Measurements from ENCODE around the gene RFLNA. TPM values are rescaled to one million over a fixed set of nuclear protein-coding genes. Genes with fewer than 3 reads are reported as not detected.
"Not testable (repeated sequence)": the region's sequence is repeated elsewhere in the genome, so short reads cannot be mapped to it uniquely, and the experiment has no call there.

RFLNA gene
- total RNA-seq, 1 experiment from 2014 or later, result 17.8 TPM

DNA sequence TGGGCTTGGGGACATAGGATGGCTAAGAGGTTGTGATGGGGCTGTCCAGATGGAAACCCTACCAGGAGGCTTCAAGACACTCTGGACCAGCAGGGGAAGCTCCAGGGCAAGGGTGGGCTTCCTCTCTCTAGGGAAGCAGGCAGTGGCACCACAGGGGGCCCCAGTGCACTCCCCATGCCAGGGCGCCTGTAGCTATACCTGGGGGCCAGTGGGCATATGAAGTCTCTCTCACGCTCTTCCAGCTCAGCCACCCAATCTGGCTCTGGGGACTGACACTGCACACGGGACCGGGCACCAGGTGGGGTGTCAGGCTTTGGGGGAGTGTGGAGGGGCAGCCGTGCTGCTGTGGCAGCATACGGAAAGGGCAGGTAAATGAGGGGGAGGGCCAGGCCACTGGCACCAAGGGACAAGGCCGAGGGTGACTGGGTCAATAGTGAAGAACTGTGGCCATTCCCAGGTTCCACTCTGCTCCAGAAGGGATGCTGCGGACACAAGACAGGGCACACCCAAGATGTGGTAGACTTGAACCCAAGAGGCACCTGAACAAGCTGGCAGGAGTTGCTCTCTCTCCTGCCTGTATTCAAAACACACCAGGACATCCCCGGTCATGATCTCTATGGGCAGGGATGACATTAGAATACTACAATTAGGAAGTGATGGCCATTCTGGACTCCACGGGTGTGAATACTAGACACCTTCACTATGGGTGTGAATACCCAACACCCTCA lies 27.5 kb downstream of the RFLNA start:
- no peak overlapping the region for H3K4me3 ChIP-seq
- no peaks in the 10 kb centered on the region for H3K27me3 ChIP-seq
- H3K9me3 ChIP-seq, result peaks cover 7% of the 10 kb centered on the region
- no peak for DNase-seq
- H3K36me3 ChIP-seq, result peaks cover 30% of the 10 kb centered on the region

GRCh38 chr12:124322999-124323328 lies 28.1 kb downstream of the RFLNA start:
- H3K27me3 ChIP-seq, DNase-seq, H3K4me3 ChIP-seq, H3K9me3 ChIP-seq: not testable (repeated sequence)
- peaks cover 31% of the 10 kb centered on the region for H3K36me3 ChIP-seq

DNA sequence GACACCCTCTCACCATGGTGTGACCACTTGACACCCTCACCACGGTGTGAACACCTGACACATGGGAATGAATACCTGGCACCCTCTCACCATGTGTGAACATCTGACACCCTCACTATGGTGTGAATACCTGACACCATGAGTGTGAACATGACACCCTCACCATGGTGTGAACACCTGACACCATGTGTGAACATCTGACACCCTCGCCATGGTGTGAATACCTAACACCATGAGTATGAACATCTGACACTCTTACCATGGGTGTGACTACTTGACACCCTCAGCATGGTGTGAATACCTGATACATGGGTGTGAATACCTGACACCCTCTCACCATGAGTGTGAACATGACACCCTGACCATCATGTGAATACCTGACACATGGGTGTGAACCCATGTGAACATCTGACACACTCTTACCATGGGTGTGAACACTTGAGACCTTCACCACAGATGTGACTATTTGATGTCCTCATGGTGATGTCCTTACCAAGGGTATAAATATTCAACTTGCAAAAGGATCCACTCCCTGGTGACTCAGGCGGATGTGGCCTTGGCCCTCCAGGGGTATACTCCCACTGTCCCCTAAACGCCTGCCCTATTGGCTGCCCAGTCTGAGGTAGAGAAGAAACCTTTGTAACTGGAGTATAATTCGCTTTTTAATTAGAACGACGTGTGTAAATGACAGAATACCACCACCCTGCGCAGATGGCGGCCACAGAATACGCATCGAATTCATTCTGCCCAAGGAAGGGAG lies 29.1 kb downstream of the RFLNA start:
- Histone ChIP-seq H3K9me3 (peaks cover 7% of the 10 kb centered on the region), H3K27me3 (no peaks in the 10 kb centered on the region), H3K4me3 (no peak overlapping the region), H3K36me3 (peaks cover 32% of the 10 kb centered on the region)
- DNase-seq, result no peak

DNA sequence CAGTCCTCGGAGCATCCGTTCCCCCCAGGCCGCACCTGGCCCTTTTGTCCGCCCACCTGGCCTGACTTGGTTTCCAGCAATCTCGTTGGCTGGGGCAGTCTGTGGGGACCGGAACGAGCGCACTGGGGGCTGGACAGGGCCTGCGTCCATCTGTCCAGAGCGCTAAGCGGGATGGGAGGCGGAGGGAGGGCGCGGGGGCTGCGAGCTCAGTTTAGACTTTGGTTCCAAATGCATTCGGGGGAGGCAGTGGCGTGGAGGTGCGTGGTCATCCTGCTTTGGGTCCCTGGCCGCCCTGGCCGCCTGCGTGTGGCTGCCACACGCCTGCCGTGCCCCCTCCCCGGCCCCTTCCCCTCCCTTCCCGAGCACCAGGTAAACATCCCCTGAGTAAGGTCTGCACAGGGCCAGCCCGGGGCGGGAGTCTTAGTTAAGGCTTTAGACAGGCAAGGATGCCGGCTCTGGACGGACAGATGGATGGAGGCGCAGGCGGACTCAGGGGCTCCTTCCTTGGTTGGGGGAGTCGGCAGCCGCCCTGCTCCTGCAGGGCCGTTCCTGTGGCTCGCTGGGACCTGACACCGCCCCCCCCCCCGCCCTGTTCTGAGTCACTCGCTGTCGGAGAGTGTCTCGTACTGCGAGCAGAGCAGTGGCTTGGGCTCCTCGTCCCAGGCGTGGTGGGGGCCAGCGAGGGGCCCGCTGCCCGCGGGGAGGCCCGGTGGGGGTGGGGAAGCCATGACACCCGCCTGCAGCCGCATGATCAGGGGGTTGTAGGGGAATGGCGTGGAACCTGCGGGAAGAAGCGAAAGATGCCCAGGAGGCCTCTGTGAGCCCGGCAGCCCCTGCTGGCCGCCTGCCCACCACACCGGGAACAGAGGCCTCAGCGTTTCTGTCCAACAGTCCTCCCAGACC lies 30.2 kb downstream of the RFLNA start:
- no peaks in the 10 kb centered on the region for H3K27me3 ChIP-seq
- H3K9me3 ChIP-seq, result peaks cover 7% of the 10 kb centered on the region
- H3K4me3 ChIP-seq, result no peak overlapping the region
- H3K36me3 ChIP-seq, result peaks cover 37% of the 10 kb centered on the region
- no peak for DNase-seq

DNA sequence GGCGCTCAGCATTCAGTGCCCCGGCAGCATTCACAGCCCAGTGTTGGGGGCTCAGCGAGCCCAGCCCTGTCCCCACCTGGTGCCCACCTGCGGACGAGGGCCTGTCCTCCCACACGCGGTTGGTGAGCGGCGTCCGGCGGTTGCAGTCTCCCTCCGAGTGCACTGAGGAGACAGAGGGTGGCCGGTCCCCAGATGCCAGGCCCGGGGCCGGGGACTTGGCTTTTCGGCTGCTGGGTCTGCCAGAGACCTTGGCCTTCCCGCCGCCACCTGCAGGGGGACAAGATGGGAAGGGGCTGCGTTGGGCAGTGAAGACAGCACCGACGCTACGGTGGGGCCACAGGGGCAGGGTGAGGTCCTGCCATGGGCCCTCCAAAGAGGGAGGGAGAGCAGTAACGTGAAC lies 31.2 kb downstream of the RFLNA start:
- Histone ChIP-seq H3K27me3 (no peaks in the 10 kb centered on the region), H3K9me3 (peaks cover 7% of the 10 kb centered on the region), H3K36me3 (peaks cover 44% of the 10 kb centered on the region), H3K4me3 (no peak overlapping the region)
- no peak for DNase-seq

GRCh38 chr12:124326871-124327270 lies 32.0 kb downstream of the RFLNA start:
- Histone ChIP-seq H3K4me3 (no peak overlapping the region), H3K36me3 (peaks cover 48% of the 10 kb centered on the region), H3K27me3 (no peaks in the 10 kb centered on the region), H3K9me3 (peaks cover 7% of the 10 kb centered on the region)
- no peak for DNase-seq

- DNase-seq, result no peak
- Histone ChIP-seq H3K9me3 (peaks cover 7% of the 10 kb centered on the region), H3K27me3 (no peaks in the 10 kb centered on the region), H3K4me3 (no peak overlapping the region), H3K36me3 (peaks cover 55% of the 10 kb centered on the region)
Measured at GRCh38 chr12:124327362-124328043, 32.6 kb downstream of the RFLNA start.

DNA sequence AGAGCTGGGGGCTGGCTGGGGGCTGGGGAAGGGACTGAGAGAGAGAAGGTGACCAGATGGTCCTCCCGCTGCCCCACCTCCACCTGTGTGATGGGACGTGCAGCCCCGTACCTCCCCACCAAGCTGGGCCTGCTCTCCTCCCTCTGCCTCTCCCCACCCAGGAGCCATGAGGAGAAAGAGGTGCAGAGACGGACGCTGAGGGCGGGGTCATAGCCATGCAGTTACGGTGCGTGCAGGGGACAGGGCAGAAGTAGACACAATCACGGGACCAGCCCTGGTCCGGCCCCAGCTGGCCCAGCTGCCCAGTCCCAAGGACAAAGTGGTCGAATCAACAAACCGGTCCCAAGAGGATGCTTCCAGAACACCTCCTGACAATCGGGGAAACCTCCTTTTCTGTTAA lies 33.2 kb downstream of the RFLNA start:
- DNase-seq, result no peak
- Histone ChIP-seq H3K27me3 (no peaks in the 10 kb centered on the region), H3K36me3 (peaks cover 58% of the 10 kb centered on the region), H3K4me3 (no peak overlapping the region), H3K9me3 (peaks cover 7% of the 10 kb centered on the region)

GRCh38 chr12:124328636-124329035 lies 33.7 kb downstream of the RFLNA start:
- H3K27me3 ChIP-seq, result no peaks in the 10 kb centered on the region
- H3K9me3 ChIP-seq, result peaks cover 6% of the 10 kb centered on the region
- no peak overlapping the region for H3K4me3 ChIP-seq
- H3K36me3 ChIP-seq, result peaks cover 56% of the 10 kb centered on the region
- no peak for DNase-seq

GRCh38 chr12:124332058-124332672 lies 37.3 kb downstream of the RFLNA start:
- Histone ChIP-seq H3K4me3 (no peak overlapping the region), H3K27me3 (no peaks in the 10 kb centered on the region), H3K36me3 (peaks cover 49% of the 10 kb centered on the region), H3K9me3 (no peaks in the 10 kb centered on the region)
- no peak for DNase-seq

DNA sequence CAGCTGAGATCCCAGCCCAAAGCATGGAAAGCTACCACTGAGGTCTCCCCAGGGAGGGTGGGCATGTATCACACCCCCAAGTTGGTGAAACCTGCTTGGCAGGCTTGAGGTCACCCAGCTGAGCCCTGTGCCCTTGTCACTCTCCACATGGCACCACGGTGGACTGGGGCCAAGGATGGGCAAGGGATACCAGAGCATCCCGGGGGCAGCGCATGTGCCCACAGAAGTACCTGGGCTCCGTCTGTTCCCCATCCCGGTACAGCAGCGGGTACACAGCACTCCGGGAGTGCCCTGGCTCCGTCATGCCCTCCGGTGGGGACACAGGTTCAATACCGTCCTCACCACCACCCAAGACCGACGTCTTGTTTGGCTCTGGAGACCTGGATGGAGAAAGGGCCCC lies 38.0 kb downstream of the RFLNA start:
- H3K27me3 ChIP-seq, result no peaks in the 10 kb centered on the region
- H3K36me3 ChIP-seq, result peaks cover 52% of the 10 kb centered on the region
- DNase-seq, result no peak
- H3K9me3 ChIP-seq, result no peaks in the 10 kb centered on the region
- no peak overlapping the region for H3K4me3 ChIP-seq

GRCh38 chr12:124333724-124334123 lies 38.8 kb downstream of the RFLNA start:
- no peaks in the 10 kb centered on the region for H3K27me3 ChIP-seq
- DNase-seq, result no peak
- peaks cover 49% of the 10 kb centered on the region for H3K36me3 ChIP-seq
- no peak overlapping the region for H3K4me3 ChIP-seq
- H3K9me3 ChIP-seq, result no peaks in the 10 kb centered on the region

DNA sequence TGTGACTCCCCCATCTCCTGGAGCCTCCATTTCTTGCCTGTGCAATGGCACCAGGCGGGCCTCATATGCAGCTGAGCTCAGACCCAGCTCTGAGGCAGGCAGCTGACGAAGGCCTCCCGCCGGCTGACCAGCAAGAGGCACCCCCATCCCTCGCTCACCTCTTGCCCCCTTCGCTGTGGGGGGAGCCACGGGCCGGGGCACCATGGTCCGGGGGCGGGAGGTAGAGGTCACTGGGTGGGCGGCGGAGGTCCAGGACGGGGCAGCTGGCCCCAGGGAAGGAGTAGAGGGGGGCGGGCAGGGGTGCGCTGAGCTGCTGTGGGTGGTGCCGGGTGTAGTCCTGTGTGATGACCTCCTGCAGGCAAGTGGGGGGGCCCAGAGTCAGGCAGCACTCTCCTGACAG lies 39.4 kb downstream of the RFLNA start:
- Histone ChIP-seq H3K36me3 (peaks cover 47% of the 10 kb centered on the region), H3K27me3 (no peaks in the 10 kb centered on the region), H3K9me3 (no peaks in the 10 kb centered on the region), H3K4me3 (no peak overlapping the region)
- DNase-seq, result no peak

DNA sequence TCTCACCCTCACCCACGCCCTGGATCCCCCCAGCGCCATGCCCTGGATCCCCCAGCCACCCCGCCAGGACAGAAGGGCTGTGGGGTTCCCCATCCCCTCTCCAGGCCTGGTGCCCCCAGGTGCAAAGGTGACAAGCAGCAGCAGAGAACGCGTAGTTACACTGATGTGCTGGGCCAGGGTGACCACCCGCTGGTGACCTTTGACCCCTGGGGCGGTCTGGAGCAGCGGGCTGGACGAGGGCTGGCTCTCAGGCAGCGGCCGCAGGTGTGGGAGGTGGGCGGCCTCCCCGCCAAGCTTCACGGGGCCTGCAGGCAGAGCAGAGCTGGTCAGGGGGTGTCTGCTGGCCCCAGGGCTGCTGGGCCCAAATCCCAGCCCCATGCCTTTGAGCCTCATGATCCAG lies 40.1 kb downstream of the RFLNA start:
- DNase-seq, result no peak
- peaks cover 45% of the 10 kb centered on the region for H3K36me3 ChIP-seq
- H3K9me3 ChIP-seq, result no peaks in the 10 kb centered on the region

GRCh38 chr12:124335426-124336183 lies 40.7 kb downstream of the RFLNA start:
- H3K9me3 ChIP-seq, result no peaks in the 10 kb centered on the region
- H3K4me3 ChIP-seq, result no peak overlapping the region
- H3K27me3 ChIP-seq, result no peaks in the 10 kb centered on the region
- DNase-seq, result no peak
- peaks cover 45% of the 10 kb centered on the region for H3K36me3 ChIP-seq

More for the DNA sequence above, 40.1 kb downstream of the RFLNA start:
- no peak overlapping the region for H3K4me3 ChIP-seq
- no peaks in the 10 kb centered on the region for H3K27me3 ChIP-seq

- Histone ChIP-seq H3K9me3 (no peaks in the 10 kb centered on the region), H3K27me3 (no peaks in the 10 kb centered on the region), H3K36me3 (peaks cover 48% of the 10 kb centered on the region), H3K4me3 (no peak overlapping the region)
- DNase-seq, result no peak
Measured at GRCh38 chr12:124336184-124336437, 41.2 kb downstream of the RFLNA start.
